Stimulated activated naive B cell treated with anti-CD40 and anti-IgM and Interleukin-4, amounts not matched to agents 10 μg/mL and 1 μg/mL and 100 μg/mL, for 72 hours (primary cell): ENCODE data around the gene SLC4A11.

Experiments used
- ATAC-seq, 2 donors: fragments of 150-1000 bp; cut with Tn5 transposase; replicated peaks; 2 replicates each; pipeline ENCODE4 v1.10.0; 2021; ENCODE audit warnings: moderate library complexity in 1 of 2
- DNase-seq: peaks from one replicate; pipeline ENCODE4 v3.0.0; 2021
- H3K27ac Mint-ChIP-seq: one replicate; pipeline ENCODE4 v1.8.0; 2022; ENCODE audit warnings: mild to moderate bottlenecking, mixed read lengths
- H3K27me3 Mint-ChIP-seq, 2 donors: one replicate each; pipeline ENCODE4 v1.8.0; 2022; ENCODE audit warnings: mixed read lengths in 2 of 2
- H3K36me3 Mint-ChIP-seq, 2 donors: one replicate each; pipeline ENCODE4 v1.8.0; 2022; ENCODE audit warnings: mixed read lengths in 2 of 2, mild to moderate bottlenecking in 1 of 2
- H3K4me1 Mint-ChIP-seq, 2 donors: one replicate each; pipeline ENCODE4 v1.8.0; 2022; ENCODE audit warnings: mixed read lengths in 2 of 2, mild to moderate bottlenecking in 1 of 2
- H3K4me3 Mint-ChIP-seq, 2 donors: one replicate each; pipeline ENCODE4 v1.8.0; 2022; ENCODE audit warnings: mild to moderate bottlenecking in 2 of 2, mixed read lengths in 2 of 2, moderate library complexity in 1 of 2
- H3K9me3 Mint-ChIP-seq, 2 donors: one replicate each; pipeline ENCODE4 v1.8.0; 2022; ENCODE audit warnings: mixed read lengths in 2 of 2, mild to moderate bottlenecking in 1 of 2

The SLC4A11 gene

GRCh38 chr20:3210346-3210745, 28.6 kb downstream of the SLC4A11 start:
- peak overlapping the region; percentile 90 to 96 for H3K4me3 Mint-ChIP-seq
- H3K4me1 Mint-ChIP-seq: peaks cover 20 to 36% of the 10 kb centered on the region in 2 donors
- H3K27ac Mint-ChIP-seq: peak overlapping the region; percentile 97
- H3K27me3 Mint-ChIP-seq: no peaks in the 10 kb centered on the region
- H3K9me3 Mint-ChIP-seq: no peaks in the 10 kb centered on the region
- ATAC-seq: no peak
- DNase-seq: no peak
- H3K36me3 Mint-ChIP-seq: peaks cover 11 to 27% of the 10 kb centered on the region in 2 donors

GRCh38 chr20:3209946-3210317, 29.1 kb downstream of the SLC4A11 start:
- Mint-ChIP-seq H3K27ac (peak overlapping the region; percentile 97), H3K4me3 (peak overlapping the region; percentile 90 to 96), H3K4me1 (peaks cover 20 to 37% of the 10 kb centered on the region in 2 donors), H3K27me3 (no peaks in the 10 kb centered on the region), H3K36me3 (peaks cover 11 to 27% of the 10 kb centered on the region in 2 donors), H3K9me3 (no peaks in the 10 kb centered on the region)
- DNase-seq: no peak
- ATAC-seq: peak; percentile 45 to 59

DNA sequence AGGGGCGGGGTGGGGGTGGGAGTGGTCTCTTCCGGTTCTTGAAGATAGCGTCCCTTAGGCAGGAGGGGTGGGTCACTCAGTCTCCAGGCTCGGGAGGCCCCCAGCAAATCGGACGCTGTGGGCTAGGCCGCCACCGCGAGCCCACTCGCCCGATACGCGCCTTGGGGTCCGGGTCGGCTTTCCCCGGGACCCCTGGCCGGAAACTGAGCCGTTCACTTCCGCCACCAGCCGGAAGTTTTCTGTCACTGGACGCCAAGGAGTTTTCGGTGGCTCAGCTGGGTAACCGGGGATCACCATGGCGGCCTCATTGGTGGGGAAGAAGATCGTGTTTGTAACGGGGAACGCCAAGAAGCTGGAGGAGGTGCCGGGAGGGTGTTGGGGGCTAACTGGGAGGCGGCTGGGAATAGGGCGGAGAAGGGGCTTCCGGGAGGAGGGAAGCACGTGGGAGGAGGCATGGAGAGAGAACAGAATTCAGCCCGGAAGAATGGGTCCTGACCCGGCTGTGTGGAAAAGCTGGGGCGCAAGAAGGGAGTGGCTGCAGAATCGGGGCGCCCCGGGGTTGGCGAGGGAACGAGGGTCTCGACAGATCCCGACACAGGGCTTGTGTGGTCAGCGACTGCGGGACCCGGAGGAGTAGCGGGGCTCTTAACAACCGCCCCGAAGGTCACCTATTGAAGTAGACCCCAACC, 29.6 kb downstream of the SLC4A11 start, which contains the start of gene ITPA:
Gene ITPA (plus strand): TSS at position 242 of the 689 bp plus-strand sequence. CDS start 54 bp downstream, at position 296.
- ATAC-seq (peak; percentile 69 to 71), DNase-seq (peak; percentile 60)
- H3K4me3 Mint-ChIP-seq: peak within 1 kb of the TSS; percentile 90 to 96
- H3K4me1 Mint-ChIP-seq: peaks cover 21 to 42% of the 10 kb centered on the region in 2 donors
- H3K27ac Mint-ChIP-seq: peak within 1 kb of the TSS; percentile 97
- H3K9me3 Mint-ChIP-seq: peaks cover 0 to 1% of the 10 kb centered on the region in 2 donors
- H3K36me3 Mint-ChIP-seq: peaks cover 13 to 31% of the 10 kb centered on the region in 2 donors
- H3K27me3 Mint-ChIP-seq: no peaks in the 10 kb centered on the region

DNA sequence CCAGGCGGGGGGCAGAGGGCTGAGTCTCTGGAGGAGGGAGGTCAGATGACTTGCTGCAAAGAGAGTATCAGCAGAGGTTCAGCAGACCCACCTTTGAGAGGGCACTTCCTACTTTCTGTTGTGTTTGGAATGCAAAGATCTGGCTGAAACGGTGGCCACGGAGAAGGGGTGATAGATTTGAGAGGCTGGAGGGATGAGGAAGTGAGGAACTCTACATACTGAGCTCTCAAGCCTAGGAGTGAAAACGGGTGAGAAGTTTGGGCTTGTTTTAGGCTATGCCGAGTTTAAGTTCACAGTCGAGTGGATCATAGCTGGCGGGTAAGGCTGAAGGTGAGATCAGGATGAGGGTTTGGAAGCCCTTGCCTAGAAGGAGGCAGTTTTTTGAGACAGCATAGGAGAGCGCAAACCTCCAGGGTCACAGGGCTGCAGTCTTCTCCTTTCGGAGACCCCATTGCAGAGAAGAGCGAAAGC, 30.2 kb downstream of the SLC4A11 start:
- DNase-seq (no peak), ATAC-seq (peak; percentile 10 to 18)

GRCh38 chr20:3204124-3204794, 34.7 kb downstream of the SLC4A11 start, which contains the start of gene DDRGK1:
Gene DDRGK1, minus strand, starts transcription at chr20:3204682. Its CDS starts 55 bp downstream, at chr20:3204627.
- Mint-ChIP-seq H3K9me3 (peaks cover 0 to 1% of the 10 kb centered on the region in 2 donors), H3K27ac (peak within 1 kb of the TSS; percentile 98), H3K4me3 (peak within 1 kb of the TSS; percentile 95 to 98), H3K4me1 (peaks cover 23 to 41% of the 10 kb centered on the region in 2 donors), H3K36me3 (peaks cover 24 to 32% of the 10 kb centered on the region in 2 donors), H3K27me3 (no peaks in the 10 kb centered on the region)
- DNase-seq (peak; percentile 87), ATAC-seq (peak; percentile 84 to 91)

More for the DNA sequence above, 30.2 kb downstream of the SLC4A11 start:
- Mint-ChIP-seq H3K9me3 (peaks cover 0 to 1% of the 10 kb centered on the region in 2 donors), H3K27ac (peak overlapping the region; percentile 97), H3K4me1 (peaks cover 21 to 41% of the 10 kb centered on the region in 2 donors), H3K4me3 (peak overlapping the region; percentile 90 to 96), H3K36me3 (peaks cover 11 to 30% of the 10 kb centered on the region in 2 donors), H3K27me3 (no peaks in the 10 kb centered on the region)

- peaks cover 28 to 36% of the 10 kb centered on the region in 2 donors for H3K36me3 Mint-ChIP-seq
- H3K27me3 Mint-ChIP-seq: no peaks in the 10 kb centered on the region
- ATAC-seq (peak; percentile 28 to 45), DNase-seq (no peak)
- peaks cover 0 to 1% of the 10 kb centered on the region in 2 donors for H3K9me3 Mint-ChIP-seq
- peak overlapping the region; percentile 98 for H3K27ac Mint-ChIP-seq
- H3K4me3 Mint-ChIP-seq: peak overlapping the region; percentile 95 to 98
- H3K4me1 Mint-ChIP-seq: peaks cover 19 to 37% of the 10 kb centered on the region in 2 donors
These were observed 35.5 kb downstream of the SLC4A11 start for GRCh38 chr20:3203315-3204123.

- Mint-ChIP-seq H3K4me1 (peaks cover 15 to 32% of the 10 kb centered on the region in 2 donors), H3K9me3 (peaks cover 0 to 1% of the 10 kb centered on the region in 2 donors), H3K27me3 (no peaks in the 10 kb centered on the region), H3K27ac (peak overlapping the region; percentile 98), H3K36me3 (peaks cover 28 to 37% of the 10 kb centered on the region in 2 donors), H3K4me3 (peak overlapping the region; percentile 95 to 98)
- DNase-seq: no peak
- no peak for ATAC-seq
These were observed 36.0 kb downstream of the SLC4A11 start for GRCh38 chr20:3202965-3203314.

GRCh38 chr20:3199976-3200755, 38.8 kb downstream of the SLC4A11 start:
- H3K27ac Mint-ChIP-seq: peak overlapping the region; percentile 43
- H3K9me3 Mint-ChIP-seq: peaks cover 0 to 1% of the 10 kb centered on the region in 2 donors
- DNase-seq (no peak), ATAC-seq (no peak)
- peaks cover 19 to 24% of the 10 kb centered on the region in 2 donors for H3K4me1 Mint-ChIP-seq
- no peaks in the 10 kb centered on the region for H3K27me3 Mint-ChIP-seq
- H3K36me3 Mint-ChIP-seq: peaks cover 48 to 54% of the 10 kb centered on the region in 2 donors
- no peak overlapping the region for H3K4me3 Mint-ChIP-seq

DNA sequence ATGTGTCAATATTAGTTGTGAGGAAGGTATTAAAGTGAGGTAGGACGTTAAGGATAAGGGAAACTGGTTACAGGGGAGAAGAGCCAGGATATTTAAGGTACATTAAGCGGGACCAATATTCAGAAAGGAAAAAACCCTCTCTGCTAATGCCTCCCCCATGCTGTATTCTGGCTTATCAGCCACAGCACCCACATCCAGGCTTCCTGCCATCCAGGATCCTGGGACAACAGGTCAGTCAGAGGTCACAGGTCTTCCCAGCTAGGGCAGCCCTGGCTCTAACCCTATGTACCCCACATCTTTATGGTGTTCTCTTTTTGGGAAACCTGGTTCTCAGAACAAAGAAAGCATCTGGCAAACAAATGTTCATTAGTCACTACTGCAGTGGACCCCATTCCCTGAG, 39.8 kb downstream of the SLC4A11 start:
- Mint-ChIP-seq H3K4me3 (no peak overlapping the region), H3K27me3 (no peaks in the 10 kb centered on the region), H3K27ac (peak overlapping the region; percentile 59), H3K4me1 (peaks cover 16 to 18% of the 10 kb centered on the region in 2 donors), H3K36me3 (peaks cover 49 to 53% of the 10 kb centered on the region in 2 donors), H3K9me3 (no peaks in the 10 kb centered on the region)
- no peak for DNase-seq
- no peak for ATAC-seq

DNA sequence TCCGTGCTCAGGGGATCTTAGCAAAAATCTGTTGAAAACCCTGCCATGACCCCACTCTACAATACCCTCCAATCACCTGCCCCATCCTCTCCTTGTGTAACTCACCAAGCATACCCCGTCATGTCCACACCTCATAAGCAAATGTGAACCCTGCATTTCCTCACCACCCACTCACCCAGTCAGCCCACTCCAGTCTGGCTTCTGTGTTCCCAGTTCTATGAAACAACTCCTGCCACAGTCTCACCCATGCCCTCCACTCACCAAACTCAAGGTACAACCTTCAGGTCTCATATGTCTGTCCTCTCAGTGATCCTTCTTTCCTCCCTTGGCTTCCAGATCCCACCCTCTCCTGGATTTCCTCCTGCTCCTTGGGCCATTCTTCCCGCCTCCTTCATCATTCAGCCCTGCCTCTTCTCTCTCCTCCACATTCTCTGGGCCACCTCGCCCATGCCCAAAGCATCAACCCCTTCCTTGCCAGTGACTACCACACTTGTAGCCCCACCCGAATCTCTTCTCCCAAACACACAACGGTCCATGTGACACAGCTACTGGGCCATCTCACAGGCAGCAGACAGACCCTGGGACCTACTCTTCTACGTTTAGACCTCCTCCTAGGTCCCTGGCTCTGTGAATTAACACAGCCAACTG, 43.3 kb downstream of the SLC4A11 start:
- H3K9me3 Mint-ChIP-seq: no peaks in the 10 kb centered on the region
- H3K4me3 Mint-ChIP-seq: no peak overlapping the region
- H3K36me3 Mint-ChIP-seq: peaks cover 64 to 67% of the 10 kb centered on the region in 2 donors
- ATAC-seq (no peak), DNase-seq (no peak)
- H3K27me3 Mint-ChIP-seq: no peaks in the 10 kb centered on the region
- peak overlapping the region; percentile 86 for H3K27ac Mint-ChIP-seq
- H3K4me1 Mint-ChIP-seq: peaks cover 6 to 14% of the 10 kb centered on the region in 2 donors

DNA sequence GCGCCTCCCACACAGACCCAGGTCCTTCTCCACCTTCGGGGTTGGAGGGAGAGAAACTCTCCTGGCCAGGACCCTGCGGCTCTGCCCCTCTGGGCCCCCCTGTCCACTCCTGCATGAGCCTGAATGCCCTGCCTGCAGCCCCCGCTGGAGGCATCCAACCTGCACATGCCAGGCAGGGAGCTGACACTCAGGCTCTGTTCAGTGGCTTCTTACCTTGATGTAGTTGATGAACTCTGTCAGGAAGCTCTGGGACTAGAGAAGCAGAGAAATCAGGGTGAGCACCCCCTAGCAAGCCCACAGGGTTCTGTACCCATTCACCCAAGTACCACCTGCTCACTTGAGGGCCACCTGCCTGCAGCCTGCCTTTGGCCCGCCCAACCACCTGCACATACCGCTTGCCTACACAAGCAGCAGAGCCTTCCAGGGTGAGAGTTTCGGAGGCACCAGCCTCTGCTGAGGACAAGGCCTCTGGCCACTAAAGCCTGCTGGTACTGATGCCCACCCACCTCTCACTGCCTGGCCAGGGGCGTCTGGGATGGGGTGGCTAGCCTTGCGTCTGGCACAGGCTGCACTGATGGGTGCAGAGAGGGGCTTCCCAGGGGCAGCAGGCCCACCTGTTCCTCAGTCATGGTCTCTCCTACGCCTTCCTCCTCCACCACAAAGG, 44.2 kb downstream of the SLC4A11 start:
- no peak for ATAC-seq
- H3K27me3 Mint-ChIP-seq: no peaks in the 10 kb centered on the region

GRCh38 chr20:3193806-3194616, 45.0 kb downstream of the SLC4A11 start:
- Mint-ChIP-seq H3K4me3 (no peak overlapping the region), H3K27ac (no peak overlapping the region), H3K9me3 (no peaks in the 10 kb centered on the region), H3K27me3 (no peaks in the 10 kb centered on the region), H3K36me3 (peaks cover 62% of the 10 kb centered on the region in 2 donors), H3K4me1 (peaks cover 0 to 11% of the 10 kb centered on the region in 2 donors)
- DNase-seq (no peak), ATAC-seq (no peak)

More for the DNA sequence above, 44.2 kb downstream of the SLC4A11 start:
- Mint-ChIP-seq H3K36me3 (peaks cover 63 to 64% of the 10 kb centered on the region in 2 donors), H3K4me1 (peaks cover 0 to 11% of the 10 kb centered on the region in 2 donors), H3K27ac (no peak overlapping the region), H3K9me3 (no peaks in the 10 kb centered on the region), H3K4me3 (no peak overlapping the region)
- DNase-seq: no peak
